Mesodermal cell (in vitro differentiated cells): ENCODE data around the gene TEN1.

Source experiments
- H3K27ac ChIP-seq: 2 replicates; pipeline ENCODE4 v1.7.0; 2013; ENCODE audit warnings: mild to moderate bottlenecking, low read depth, low read length, moderate library complexity; ENCODE audit not compliant: severe bottlenecking
- H3K36me3 ChIP-seq: 2 replicates; pipeline ENCODE4 v1.7.1; 2013; ENCODE audit warnings: mild to moderate bottlenecking, low read length, moderate library complexity; ENCODE audit not compliant: control insufficient read depth, insufficient read depth
- H3K4me1 ChIP-seq: one replicate; pipeline ENCODE4 v1.7.1; 2013; ENCODE audit warnings: mild to moderate bottlenecking, low read length; ENCODE audit not compliant: insufficient read depth, control insufficient read depth, poor library complexity, severe bottlenecking
- H3K4me3 ChIP-seq: 2 replicates; pipeline ENCODE4 v1.7.0; 2013; ENCODE audit warnings: low read length, control low read depth, mild to moderate bottlenecking; ENCODE audit not compliant: insufficient read depth, poor library complexity, severe bottlenecking; ENCODE audit errors: extremely low read depth
- H3K9me3 ChIP-seq: 2 replicates; pipeline ENCODE4 v1.7.1; 2013; ENCODE audit warnings: mild to moderate bottlenecking, low read length, moderate library complexity; ENCODE audit not compliant: control insufficient read depth
- WGBS, 2 experiments: methylation state at CpG; one replicate each; pipeline ENCODE4 v1.1.5; 2013; ENCODE audit warnings: missing lambda C conversion rate in 2 of 2; ENCODE audit not compliant: insufficient coverage in 2 of 2; 5-methylcytosine and 5-hydroxymethylcytosine counted together

The TEN1 gene

DNA sequence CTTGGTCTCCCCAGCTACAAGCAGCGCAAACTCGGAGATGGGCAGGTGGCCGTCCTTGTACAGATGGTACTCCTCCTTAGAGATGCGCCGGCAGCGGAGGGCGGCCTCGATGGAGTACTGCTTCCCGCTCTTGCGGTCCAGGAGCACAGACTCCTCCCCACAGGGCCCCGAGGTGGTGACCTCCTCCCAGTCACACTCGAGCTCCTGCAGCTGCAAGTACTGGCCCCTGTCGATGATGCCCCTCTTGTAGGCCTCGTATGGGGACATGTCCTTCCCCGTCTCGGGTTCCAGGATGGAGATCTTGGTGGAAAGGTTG, 28.8 kb downstream of the TEN1 start:
- H3K4me1 ChIP-seq = peaks cover 9% of the 10 kb centered on the region
- H3K36me3 ChIP-seq = no peaks in the 10 kb centered on the region
- no peak overlapping the region for H3K4me3 ChIP-seq
- 93 to 94% methylated on average over 16 of the region's 16 CpGs for WGBS, 2 experiments
- no peak overlapping the region for H3K27ac ChIP-seq
- no peaks in the 10 kb centered on the region for H3K9me3 ChIP-seq

DNA sequence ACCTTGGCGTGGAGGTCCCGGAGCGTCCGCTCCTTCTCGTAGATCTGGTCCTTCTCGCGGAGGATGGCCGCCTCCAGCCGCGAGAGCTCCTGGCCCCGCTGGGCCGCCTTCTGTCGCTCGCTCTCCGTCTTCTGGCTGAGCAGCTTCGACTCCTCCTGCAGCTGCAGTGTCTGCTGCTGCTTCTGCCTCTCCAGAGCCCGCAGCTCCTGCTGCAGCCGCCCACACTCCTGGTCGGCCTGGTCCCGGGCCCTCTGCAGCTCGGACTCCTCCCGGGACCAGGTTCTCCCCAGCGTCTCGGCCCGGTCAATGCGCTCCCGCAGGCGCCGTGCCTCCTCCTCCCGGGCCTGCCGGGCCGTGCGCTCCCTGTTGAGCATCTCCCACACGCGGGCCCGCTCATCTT, 29.2 kb downstream of the TEN1 start:
- no peak overlapping the region for H3K4me3 ChIP-seq
- H3K4me1 ChIP-seq = peaks cover 10% of the 10 kb centered on the region
- no peaks in the 10 kb centered on the region for H3K36me3 ChIP-seq
- WGBS, 2 experiments = 94% methylated on average over 32 to 36 of the region's 36 CpGs
- no peak overlapping the region for H3K27ac ChIP-seq
- no peaks in the 10 kb centered on the region for H3K9me3 ChIP-seq

DNA sequence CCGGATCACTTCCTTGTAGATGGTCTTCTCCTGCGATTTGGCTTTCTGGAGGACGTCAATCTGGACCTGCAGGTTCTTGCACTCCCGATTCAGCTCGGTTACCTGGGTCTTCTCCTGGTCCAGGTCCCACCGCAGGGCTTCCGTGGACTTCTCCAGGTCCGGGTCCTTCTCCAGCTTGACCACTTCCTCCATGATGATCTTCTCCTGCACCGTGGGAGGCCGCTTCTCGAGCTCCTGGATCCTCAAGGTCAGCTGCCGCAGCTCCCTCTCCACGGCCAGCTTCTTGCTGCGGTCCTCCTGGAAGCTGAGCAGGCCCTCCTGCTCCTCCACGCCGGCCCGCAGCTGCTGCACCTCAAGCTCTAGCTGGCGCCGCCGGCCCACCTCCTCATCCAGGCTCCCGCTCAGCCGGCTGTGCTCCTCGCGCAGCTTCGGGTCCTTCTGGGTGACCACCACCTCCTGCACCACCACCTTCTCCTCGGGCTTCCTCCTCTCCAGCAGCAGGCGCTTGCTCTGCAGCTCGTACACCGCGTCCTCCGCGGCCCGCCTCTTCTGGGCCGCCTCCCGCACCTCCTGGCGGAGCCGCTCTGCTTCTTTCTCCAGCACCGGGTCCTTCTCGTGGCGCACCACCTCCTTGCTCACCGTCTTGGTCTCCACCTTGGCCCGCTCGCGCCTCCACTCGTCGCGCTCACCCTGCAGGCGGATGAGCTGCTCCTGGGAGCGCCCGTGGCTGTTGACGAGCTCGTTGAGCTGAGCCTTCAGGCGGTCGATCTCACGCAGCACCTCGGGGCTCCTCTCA, 29.8 kb downstream of the TEN1 start:
- no peaks in the 10 kb centered on the region for H3K36me3 ChIP-seq
- no peak overlapping the region for H3K27ac ChIP-seq
- H3K4me3 ChIP-seq = no peak overlapping the region
- no peaks in the 10 kb centered on the region for H3K9me3 ChIP-seq
- H3K4me1 ChIP-seq = peaks cover 16% of the 10 kb centered on the region
- 89 to 95% methylated on average over 56 of the region's 56 CpGs for WGBS, 2 experiments

DNA sequence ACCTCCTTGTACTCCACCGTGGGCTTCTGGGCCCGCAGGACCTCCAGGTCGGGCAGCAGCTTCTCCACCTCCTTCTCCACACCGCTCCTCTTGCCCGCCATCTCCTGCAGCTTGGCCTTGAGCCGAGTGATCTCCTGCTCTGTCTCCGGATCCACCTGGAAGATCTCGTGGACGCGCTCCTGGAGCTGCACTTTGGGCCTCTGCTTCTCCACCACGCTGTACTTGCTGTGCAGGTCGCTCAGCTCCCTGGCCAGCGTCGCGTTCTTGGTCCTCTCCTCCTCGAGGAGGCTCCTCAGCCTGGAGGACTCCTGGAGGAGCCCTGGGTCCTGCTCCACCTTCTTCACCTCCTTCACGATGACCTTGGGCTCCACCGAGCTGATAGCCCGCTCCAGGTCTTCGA, 30.4 kb downstream of the TEN1 start:
- H3K9me3 ChIP-seq = no peaks in the 10 kb centered on the region
- 94 to 96% methylated on average over 20 of the region's 20 CpGs for WGBS, 2 experiments
- no peaks in the 10 kb centered on the region for H3K36me3 ChIP-seq
- peaks cover 19% of the 10 kb centered on the region for H3K4me1 ChIP-seq
- no peak overlapping the region for H3K4me3 ChIP-seq
- H3K27ac ChIP-seq = no peak overlapping the region

DNA sequence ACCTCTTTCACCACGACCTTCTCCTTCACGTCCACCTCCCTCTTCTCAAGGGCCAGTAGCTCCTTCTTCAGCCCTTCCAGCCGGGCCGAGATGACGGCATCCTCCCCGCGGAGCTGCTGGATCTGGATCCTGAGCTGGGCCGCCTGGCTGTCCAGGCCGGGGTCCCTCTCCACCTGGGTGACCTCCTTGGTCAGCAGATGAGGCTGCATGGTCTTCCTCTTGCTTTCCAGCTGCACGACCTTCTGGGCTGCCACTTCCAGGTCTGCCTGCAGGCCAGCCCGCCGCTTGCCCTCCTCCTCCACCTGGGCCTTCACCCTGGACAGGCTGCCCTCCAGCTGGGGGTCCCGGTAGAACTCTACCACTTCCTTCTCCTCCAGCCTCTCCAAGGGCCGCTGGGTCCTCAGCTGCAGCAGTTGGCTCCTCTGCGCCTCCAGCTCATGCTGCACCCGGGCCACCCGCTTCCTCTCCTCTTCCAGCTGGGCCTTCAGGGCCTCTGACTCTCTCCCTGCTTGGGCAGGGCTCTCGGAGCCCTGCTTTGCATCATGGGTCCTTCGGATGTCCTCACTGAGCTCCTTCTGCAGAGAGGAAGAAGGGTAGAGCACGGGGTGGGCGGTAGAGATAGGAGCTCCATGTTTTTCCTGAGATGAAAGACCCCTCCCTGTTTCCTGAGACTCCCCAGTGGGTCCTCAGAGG, 31.1 kb downstream of the TEN1 start:
- WGBS, 2 experiments = 91 to 95% methylated on average over 17 to 19 of the region's 21 CpGs
- H3K4me3 ChIP-seq = no peak overlapping the region
- H3K9me3 ChIP-seq = no peaks in the 10 kb centered on the region
- H3K36me3 ChIP-seq = no peaks in the 10 kb centered on the region
- H3K4me1 ChIP-seq = peaks cover 12% of the 10 kb centered on the region
- H3K27ac ChIP-seq = no peak overlapping the region

DNA sequence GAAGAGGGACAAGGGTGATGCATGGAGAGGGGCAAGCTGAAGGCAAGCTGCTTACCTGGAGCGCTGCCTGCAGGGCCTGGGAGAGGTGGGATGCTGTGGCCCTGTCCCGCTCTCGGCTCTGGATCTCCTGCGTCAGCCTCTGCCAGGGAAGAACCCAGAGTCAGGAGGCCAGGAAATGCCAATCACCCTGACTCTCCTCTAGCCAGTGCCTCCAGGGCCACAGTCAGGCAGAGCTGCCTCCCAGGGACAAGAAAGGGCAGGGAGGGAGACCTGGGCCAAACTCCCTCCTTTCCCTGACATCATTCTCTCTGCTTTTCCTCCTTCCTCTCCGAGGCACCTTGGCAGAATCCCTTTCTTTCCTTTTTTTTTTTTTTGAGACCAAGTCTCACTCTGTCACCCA, 32.9 kb downstream of the TEN1 start:
- Histone ChIP-seq H3K27ac (no peak overlapping the region), H3K4me3 (no peak overlapping the region)

DNA sequence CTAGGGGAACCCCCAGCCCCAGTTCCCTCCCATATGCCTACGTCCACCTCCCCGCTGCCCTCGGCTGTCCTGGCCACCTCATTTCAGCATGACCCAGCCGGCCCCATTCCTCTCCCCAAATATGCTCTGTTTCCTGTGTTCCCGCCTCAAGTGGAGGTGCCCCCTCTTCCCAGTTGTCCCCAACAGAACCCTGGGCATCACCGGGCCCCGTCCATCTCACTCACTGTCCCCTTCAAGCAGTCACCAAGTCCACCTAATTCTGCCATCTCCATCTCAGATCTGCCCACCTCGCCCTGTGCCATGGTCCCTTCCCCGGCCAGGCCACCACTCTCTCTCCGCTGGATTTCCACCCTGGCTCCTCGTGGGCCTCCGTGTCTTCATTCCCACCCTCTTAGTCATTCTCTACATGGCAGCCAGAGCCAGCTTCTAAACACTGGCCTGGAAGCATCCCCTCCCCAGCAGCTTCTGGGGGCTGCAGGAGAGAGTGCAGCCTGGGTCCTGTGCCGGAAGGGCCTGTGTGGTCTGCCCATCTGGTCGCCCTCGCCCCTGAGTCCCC, 34.4 kb downstream of the TEN1 start:
- H3K4me3 ChIP-seq = no peak overlapping the region
- H3K4me1 ChIP-seq = peaks cover 10% of the 10 kb centered on the region
- H3K27ac ChIP-seq = no peak overlapping the region
- no peaks in the 10 kb centered on the region for H3K36me3 ChIP-seq
- WGBS, 2 experiments = 90 to 93% methylated on average over 15 of the region's 15 CpGs
- H3K9me3 ChIP-seq = no peaks in the 10 kb centered on the region

More for the DNA sequence above, 32.9 kb downstream of the TEN1 start:
- H3K36me3 ChIP-seq = no peaks in the 10 kb centered on the region
- 83 to 90% methylated on average over 4 to 5 of the region's 5 CpGs for WGBS, 2 experiments
- H3K9me3 ChIP-seq = no peaks in the 10 kb centered on the region
- H3K4me1 ChIP-seq = peaks cover 10% of the 10 kb centered on the region

DNA sequence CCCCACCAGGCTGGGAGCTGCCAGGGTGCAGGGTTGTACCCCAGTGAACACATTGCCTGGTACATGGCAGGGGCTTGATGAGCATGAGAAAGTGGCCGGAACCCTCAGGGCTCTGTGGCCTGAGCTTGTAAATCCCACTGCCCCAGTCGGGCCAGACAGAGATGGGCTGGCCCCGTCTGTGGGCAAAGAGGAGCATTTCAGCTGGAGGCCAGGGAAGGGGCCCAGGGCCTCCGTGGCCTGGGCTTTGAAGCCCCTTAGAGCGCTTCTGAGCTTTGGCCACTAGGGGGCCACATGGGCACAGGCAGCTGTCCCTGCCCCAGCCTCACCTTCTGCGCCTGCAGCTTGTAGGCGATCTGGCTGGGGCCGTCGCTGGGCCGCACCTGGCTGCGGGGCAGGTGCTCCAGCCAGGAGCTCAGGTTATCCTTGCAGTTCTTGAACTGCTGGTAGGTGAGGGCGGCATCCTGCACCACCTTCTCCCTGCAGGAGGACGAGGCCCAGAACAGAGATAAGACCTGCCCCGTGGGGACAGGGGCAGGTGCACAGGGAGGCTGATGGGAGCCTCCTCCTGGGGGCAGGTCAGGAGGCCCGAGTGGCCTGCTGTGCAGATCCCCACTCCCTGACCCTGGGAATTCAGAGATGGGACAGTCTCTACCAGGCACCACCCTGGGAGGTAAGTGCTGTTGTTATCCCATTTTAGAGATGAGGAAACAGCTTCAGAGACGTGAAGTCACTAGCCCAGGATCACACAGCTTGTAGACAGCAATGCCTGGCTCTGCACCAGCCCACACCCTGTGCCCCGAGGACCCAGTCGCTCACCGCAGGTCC, 35.3 kb downstream of the TEN1 start:
- Histone ChIP-seq H3K4me1 (peaks cover 10% of the 10 kb centered on the region), H3K9me3 (no peaks in the 10 kb centered on the region), H3K4me3 (no peak overlapping the region), H3K36me3 (no peaks in the 10 kb centered on the region), H3K27ac (no peak overlapping the region)
- 39 to 44% methylated on average over 18 to 19 of the region's 19 CpGs for WGBS, 2 experiments

DNA sequence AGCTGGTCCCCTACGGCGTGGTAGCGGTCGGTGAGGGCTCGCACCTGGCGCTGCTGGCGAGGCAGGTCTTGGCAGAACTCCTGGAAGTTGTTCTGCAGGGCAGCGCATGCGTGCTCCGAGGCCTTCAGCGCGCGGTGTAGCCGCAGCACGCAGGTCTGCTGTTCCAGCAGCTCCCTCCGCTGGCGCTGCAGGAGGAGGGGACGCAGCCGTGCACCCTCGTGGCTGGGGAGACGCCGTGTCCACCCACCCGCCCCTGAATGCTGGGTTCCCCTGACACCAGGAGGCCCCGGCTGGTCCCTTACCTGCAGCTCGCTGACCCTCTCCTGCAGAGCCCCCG, 35.9 kb downstream of the TEN1 start:
- Histone ChIP-seq H3K4me3 (no peak overlapping the region), H3K36me3 (no peaks in the 10 kb centered on the region), H3K4me1 (peaks cover 10% of the 10 kb centered on the region), H3K27ac (no peak overlapping the region), H3K9me3 (no peaks in the 10 kb centered on the region)
- WGBS, 2 experiments = 92 to 93% methylated on average over 24 to 26 of the region's 26 CpGs

DNA sequence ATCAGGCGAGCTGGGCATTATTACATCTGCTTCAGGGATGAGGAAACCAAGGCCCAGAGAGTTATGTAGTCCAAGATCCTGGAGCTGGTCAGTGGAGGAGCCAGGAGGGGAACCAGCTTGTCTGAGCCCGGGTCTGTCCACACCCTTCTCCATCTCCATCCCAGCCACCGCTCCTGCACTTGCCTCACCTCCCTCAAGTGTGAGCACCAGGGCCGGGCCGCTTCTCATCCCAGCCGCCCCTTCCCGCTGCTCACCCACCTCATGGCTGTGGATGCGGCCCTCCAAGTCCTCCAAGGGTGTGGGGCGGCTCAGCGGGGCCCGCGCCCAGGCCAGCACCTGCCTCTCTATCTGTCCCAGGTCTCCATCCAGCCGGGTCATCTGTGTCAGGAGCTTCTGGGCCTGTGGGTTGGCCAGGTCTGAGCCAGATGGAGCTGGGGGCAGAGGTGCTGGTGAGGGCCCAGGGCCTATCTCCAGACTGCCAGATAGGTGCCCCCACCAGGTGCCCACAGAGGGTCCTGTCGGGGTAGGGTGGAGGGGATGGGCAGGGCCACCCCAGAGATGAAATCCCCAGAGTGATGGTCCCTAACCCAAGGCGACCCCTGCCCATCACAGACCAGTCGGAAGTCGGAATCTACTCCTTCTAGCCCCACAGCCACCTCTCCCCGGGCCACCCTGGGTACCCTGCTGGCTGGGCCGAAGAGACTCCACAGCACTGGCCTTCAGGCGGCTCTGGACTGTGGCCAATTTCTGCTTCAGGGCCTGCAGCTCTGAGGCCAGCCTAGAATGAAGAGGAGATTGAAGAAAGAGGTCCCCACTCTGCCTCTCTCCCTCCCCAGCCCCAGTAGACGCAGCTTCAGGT, 38.7 kb downstream of the TEN1 start:
- Histone ChIP-seq H3K4me1 (peaks cover 10% of the 10 kb centered on the region), H3K9me3 (no peaks in the 10 kb centered on the region), H3K4me3 (no peak overlapping the region), H3K27ac (no peak overlapping the region), H3K36me3 (no peaks in the 10 kb centered on the region)
- WGBS, 2 experiments = 92 to 96% methylated on average over 16 to 17 of the region's 21 CpGs
